Endodermal cell (in vitro differentiated cells): ENCODE results near the gene EPSTI1. TPM values are rescaled to one million over a fixed set of nuclear protein-coding genes. Genes with fewer than 3 reads are reported as not detected.
A peak's percentile ranks its signal among the peaks of the same experiment; 100 is the strongest.
"Not testable (repeated sequence)": the region's sequence is repeated elsewhere in the genome, so short reads cannot be mapped to it uniquely, and the experiment has no call there.

Experiments
- DNase-seq: peaks from one replicate; pipeline ENCODE4 v3.0.0-alpha.2; 2017
- H3K27ac ChIP-seq: 2 replicates; pipeline ENCODE4 v1.5.1; 2013; ENCODE audit warnings: mild to moderate bottlenecking, low read depth, low read length, moderate library complexity
- H3K27me3 ChIP-seq: 2 replicates; pipeline ENCODE4 v1.6.1; 2013; ENCODE audit warnings: mild to moderate bottlenecking, low read length, moderate library complexity; ENCODE audit not compliant: insufficient read depth, control insufficient read depth, poor library complexity, severe bottlenecking
- H3K36me3 ChIP-seq: 2 replicates; pipeline ENCODE4 v1.7.0; 2013; ENCODE audit warnings: mild to moderate bottlenecking, low read length, moderate library complexity; ENCODE audit not compliant: control insufficient read depth, insufficient read depth
- H3K4me1 ChIP-seq: one replicate; pipeline ENCODE4 v1.7.0; 2013; ENCODE audit warnings: low read length; ENCODE audit not compliant: control insufficient read depth, insufficient read depth
- H3K4me3 ChIP-seq: 2 replicates; pipeline ENCODE4 v1.5.1; 2013; ENCODE audit warnings: mild to moderate bottlenecking, low read length, moderate library complexity
- H3K9ac ChIP-seq: 2 replicates; pipeline ENCODE4 v1.6.1; 2013; ENCODE audit warnings: mild to moderate bottlenecking, low read length, moderate library complexity; ENCODE audit not compliant: poor library complexity, severe bottlenecking; ENCODE audit errors: extremely low read depth
- H3K9me3 ChIP-seq: 2 replicates; pipeline ENCODE4 v1.6.1; 2013; ENCODE audit warnings: mild to moderate bottlenecking, low read length, moderate library complexity; ENCODE audit not compliant: control insufficient read depth
- H3K27ac Mint-ChIP-seq: 2 replicates; pipeline ENCODE4 v1.8.0; 2020; ENCODE audit warnings: mixed read lengths
- H3K27me3 Mint-ChIP-seq: 2 replicates; pipeline ENCODE4 v1.8.0; 2021; ENCODE audit warnings: mild to moderate bottlenecking, mixed read lengths; ENCODE audit not compliant: insufficient read depth
- H3K36me3 Mint-ChIP-seq: 2 replicates; pipeline ENCODE4 v1.8.0; 2020; ENCODE audit warnings: low read depth, mixed read lengths
- H3K4me1 Mint-ChIP-seq: 2 replicates; pipeline ENCODE4 v1.8.0; 2020; ENCODE audit warnings: mixed read lengths
- H3K4me3 Mint-ChIP-seq: 2 replicates; pipeline ENCODE4 v1.8.0; 2020; ENCODE audit warnings: mild to moderate bottlenecking, moderate library complexity, mixed read lengths
- H3K9me3 Mint-ChIP-seq: 2 replicates; pipeline ENCODE4 v1.8.0; 2020; ENCODE audit warnings: mild to moderate bottlenecking, mixed read lengths
- WGBS, 2 experiments: methylation state at CpG; one replicate each; pipeline versions ENCODE4 v1.1.5 to v1.1.7; 2013; ENCODE audit warnings: missing lambda C conversion rate in 2 of 2, mixed read lengths in 1 of 2; ENCODE audit not compliant: insufficient coverage in 1 of 2, insufficient read length in 1 of 2; 5-methylcytosine and 5-hydroxymethylcytosine counted together
- long read RNA-seq, 4 experiments: library from polyadenylated mRNA in 2 of 4; library from RNA in 1 of 4; library from capped mRNA in 1 of 4; stranded (forward) in 3 of 4; unstranded in 1 of 4; transcript quantifications; one replicate each; pipeline ENCODE4 v2.0.0, GENCODE V29; 2020 to 2021; ENCODE audit warnings: inconsistent platforms in 1 of 4
- polyA plus RNA-seq, 2 experiments: library from polyadenylated mRNA; stranded (reverse); fragments of 50-300 nt; gene quantifications; one replicate each; pipeline ENCODE4 v1.2.3, GENCODE V29; 2013
- total RNA-seq, 2 donors: library from RNA; stranded (reverse); fragmentation: NEBNext Ultra II Directional in 1 of 2; extraction: Animal tissue kit (Norgen Biotek cat#: 25700) in 1 of 2; gene quantifications; 2 replicates in 1 of 2; 3 replicates in 1 of 2; pipeline ENCODE4 v1.2.1, GENCODE V29; 2021
- TF ChIP-seq, protein P1 (sequence below): fragments of 200-600 bp; sonication (generic); conservative IDR thresholded peaks from 2 replicates; pipeline ENCODE4 v1.5.0; 2021; ENCODE audit warnings: antibody characterized with exemption, mild to moderate bottlenecking

The EPSTI1 gene
- 100 to 1,000 TPM in 1 of 2 donors, 10 to 100 TPM in 1; 33.8 to 101 TPM for total RNA-seq
- polyA plus RNA-seq (2013, experiment 1 of 2) = 14.0 TPM
- 16.6 TPM for polyA plus RNA-seq (2013, experiment 2 of 2)
- long read RNA-seq, experiment 1, transcript EPSTI1-201 (11 exons, 3,114 nt) = major isoform, 23 of 47 reads
- long read RNA-seq, experiment 1, partial matches to known transcripts = 7 of 47 reads
- long read RNA-seq, experiment 1, other reads (novel, unspliced or antisense) = 14 of 47 reads
- long read RNA-seq, experiment 2, transcript EPSTI1-203 (12 exons, 957 nt) = minor isoform, 17 of 216 reads
- long read RNA-seq, experiment 2, transcript EPSTI1-201 (11 exons, 3,114 nt) = major isoform, 132 of 216 reads
- long read RNA-seq, experiment 2, partial matches to known transcripts = 12 of 216 reads
- long read RNA-seq, experiment 2, other reads (novel, unspliced or antisense) = 52 of 216 reads
- long read RNA-seq, experiment 3, transcript EPSTI1-201 (11 exons, 3,114 nt) = major isoform, 82 of 131 reads
- long read RNA-seq, experiment 3, transcript EPSTI1-203 (12 exons, 957 nt) = minor isoform, 9 of 131 reads
- long read RNA-seq, experiment 3, partial matches to known transcripts = 6 of 131 reads
- long read RNA-seq, experiment 3, other reads (novel, unspliced or antisense) = 30 of 131 reads
- long read RNA-seq, experiment 4, transcript EPSTI1-203 (12 exons, 957 nt) = minor isoform, 19 of 174 reads
- long read RNA-seq, experiment 4, transcript EPSTI1-201 (11 exons, 3,114 nt) = major isoform, 92 of 174 reads
- long read RNA-seq, experiment 4, partial matches to known transcripts = 6 of 174 reads
- long read RNA-seq, experiment 4, other reads (novel, unspliced or antisense) = 54 of 174 reads

DNA sequence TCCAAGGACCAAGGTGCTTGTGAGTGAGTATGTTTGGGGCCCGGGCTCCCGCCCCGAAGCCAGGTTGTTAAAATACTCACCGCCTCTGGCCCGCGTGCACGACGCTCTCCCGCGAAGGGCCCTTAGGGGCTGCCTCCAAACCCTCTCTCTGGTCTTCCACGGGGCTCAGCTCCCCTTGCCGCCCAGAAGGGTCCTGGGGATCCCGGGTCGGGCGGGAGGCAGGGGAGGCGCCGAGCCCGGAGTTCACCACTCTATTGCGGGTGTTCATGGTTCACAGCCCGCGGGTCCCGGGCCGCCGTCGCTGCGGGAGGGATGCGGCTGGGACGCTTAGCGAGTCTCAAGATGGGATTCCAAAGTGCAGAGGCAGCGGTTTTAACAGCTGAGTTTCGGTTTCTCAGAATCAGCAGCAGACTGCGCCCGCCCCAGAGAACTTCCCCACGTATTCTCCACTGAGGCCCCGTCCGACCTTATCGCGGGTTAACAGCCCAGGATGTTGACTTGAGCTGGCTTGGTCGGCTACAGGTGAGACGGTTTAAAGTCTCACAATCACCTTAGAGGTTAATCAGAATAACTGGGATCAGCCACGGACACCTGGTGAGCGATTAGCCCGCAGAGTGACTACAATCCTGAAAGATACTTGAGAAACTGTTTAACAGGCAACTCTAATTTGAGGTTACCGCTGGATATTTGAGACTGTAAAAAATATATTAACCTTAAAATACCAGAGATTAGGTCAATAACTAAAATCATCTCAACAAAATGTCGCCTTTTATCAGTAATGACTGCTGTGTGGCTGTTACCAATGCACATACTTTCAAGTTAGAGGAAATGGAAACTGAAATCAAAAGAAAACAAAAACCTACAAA lies at the start of gene EPSTI1:
Gene EPSTI1 (minus strand): TSS at position 344 of the 866 bp plus-strand sequence. CDS start 76 bp downstream, at position 268.
- Mint-ChIP-seq H3K36me3 (no peaks in the 10 kb centered on the region), H3K9me3 (no peaks in the 10 kb centered on the region), H3K27me3 (peaks cover 14% of the 10 kb centered on the region), H3K4me3 (peak within 1 kb of the TSS; percentile 68), H3K4me1 (peaks cover 50% of the 10 kb centered on the region), H3K27ac (peak within 1 kb of the TSS; percentile 92)
- Histone ChIP-seq H3K4me3 (peak within 1 kb of the TSS; percentile 92), H3K36me3 (peaks cover 8% of the 10 kb centered on the region), H3K4me1 (peaks cover 16% of the 10 kb centered on the region), H3K9ac (peak within 1 kb of the TSS; percentile 94), H3K27me3 (no peaks in the 10 kb centered on the region), H3K9me3 (no peaks in the 10 kb centered on the region), H3K27ac (no peak within 1 kb of the TSS)
- 4 to 22% methylated on average over 32 to 45 of the region's 45 CpGs for WGBS, 2 experiments
- TF ChIP-seq, protein P1, sequence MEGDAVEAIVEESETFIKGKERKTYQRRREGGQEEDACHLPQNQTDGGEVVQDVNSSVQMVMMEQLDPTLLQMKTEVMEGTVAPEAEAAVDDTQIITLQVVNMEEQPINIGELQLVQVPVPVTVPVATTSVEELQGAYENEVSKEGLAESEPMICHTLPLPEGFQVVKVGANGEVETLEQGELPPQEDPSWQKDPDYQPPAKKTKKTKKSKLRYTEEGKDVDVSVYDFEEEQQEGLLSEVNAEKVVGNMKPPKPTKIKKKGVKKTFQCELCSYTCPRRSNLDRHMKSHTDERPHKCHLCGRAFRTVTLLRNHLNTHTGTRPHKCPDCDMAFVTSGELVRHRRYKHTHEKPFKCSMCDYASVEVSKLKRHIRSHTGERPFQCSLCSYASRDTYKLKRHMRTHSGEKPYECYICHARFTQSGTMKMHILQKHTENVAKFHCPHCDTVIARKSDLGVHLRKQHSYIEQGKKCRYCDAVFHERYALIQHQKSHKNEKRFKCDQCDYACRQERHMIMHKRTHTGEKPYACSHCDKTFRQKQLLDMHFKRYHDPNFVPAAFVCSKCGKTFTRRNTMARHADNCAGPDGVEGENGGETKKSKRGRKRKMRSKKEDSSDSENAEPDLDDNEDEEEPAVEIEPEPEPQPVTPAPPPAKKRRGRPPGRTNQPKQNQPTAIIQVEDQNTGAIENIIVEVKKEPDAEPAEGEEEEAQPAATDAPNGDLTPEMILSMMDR = no peak
- DNase-seq = peak; percentile 90

GRCh38 chr13:43041369-43041921 lies 49.4 kb upstream of the EPSTI1 start:
- TF ChIP-seq, protein P1 = no peak
- Histone ChIP-seq H3K9me3 (peaks cover 7% of the 10 kb centered on the region), H3K27ac (no peak overlapping the region), H3K36me3 (peaks cover 12% of the 10 kb centered on the region), H3K9ac (no peak overlapping the region), H3K27me3 (no peaks in the 10 kb centered on the region), H3K4me3 (peak overlapping the region; percentile 51), H3K4me1 (peaks cover 24% of the 10 kb centered on the region)
- Mint-ChIP-seq H3K27me3 (no peaks in the 10 kb centered on the region), H3K27ac (peak overlapping the region; percentile 43), H3K36me3 (peaks cover 24% of the 10 kb centered on the region), H3K9me3 (no peaks in the 10 kb centered on the region), H3K4me1 (peaks cover 58% of the 10 kb centered on the region), H3K4me3 (no peak overlapping the region)
- no peak for DNase-seq
- 64% methylated on average over 1 of the region's 1 CpG; no CpG with 5 or more reads in 1 of the 2 experiments for WGBS, 2 experiments

- DNase-seq, H3K27me3 Mint-ChIP-seq, H3K9ac ChIP-seq, H3K27me3 ChIP-seq, H3K9me3 ChIP-seq, H3K9me3 Mint-ChIP-seq, H3K4me3 ChIP-seq, H3K36me3 ChIP-seq, H3K27ac ChIP-seq: not testable (repeated sequence)
- peaks cover 57% of the 10 kb centered on the region for H3K4me1 Mint-ChIP-seq
- H3K36me3 Mint-ChIP-seq = peaks cover 24% of the 10 kb centered on the region
- H3K27ac Mint-ChIP-seq = peak overlapping the region; percentile 75
- 69 to 83% methylated on average over 6 to 12 of the region's 13 CpGs for WGBS, 2 experiments
- H3K4me3 Mint-ChIP-seq = peak overlapping the region; percentile 2
- H3K4me1 ChIP-seq = peaks cover 24% of the 10 kb centered on the region
Measured at GRCh38 chr13:43040581-43041368, 48.7 kb upstream of the EPSTI1 start.
